HFFc6 (cell line): Measurements from ENCODE around the gene MARCHF3. TPM values are rescaled to one million over a fixed set of nuclear protein-coding genes. Genes with fewer than 3 reads are reported as not detected.

Source experiments
- DNase-seq: peaks from one replicate; pipeline ENCODE4 v3.0.0-alpha.2; 2018
- H3K27ac Mint-ChIP-seq: 2 replicates; pipeline ENCODE4 v1.8.0; 2020; ENCODE audit warnings: mild to moderate bottlenecking, mixed read lengths
- H3K27me3 Mint-ChIP-seq: 2 replicates; pipeline ENCODE4 v1.8.0; 2021; ENCODE audit warnings: mild to moderate bottlenecking, moderate library complexity, mixed read lengths; ENCODE audit not compliant: insufficient read depth
- H3K36me3 Mint-ChIP-seq: 2 replicates; pipeline ENCODE4 v1.8.0; 2021; ENCODE audit warnings: low read depth, mixed read lengths
- H3K4me1 Mint-ChIP-seq: 2 replicates; pipeline ENCODE4 v1.8.0; 2020; ENCODE audit warnings: low read depth, mixed read lengths
- H3K4me3 Mint-ChIP-seq: 2 replicates; pipeline ENCODE4 v1.8.0; 2020; ENCODE audit warnings: mild to moderate bottlenecking, moderate library complexity, mixed read lengths
- H3K9me3 Mint-ChIP-seq: 2 replicates; pipeline ENCODE4 v1.8.0; 2020; ENCODE audit warnings: mild to moderate bottlenecking, mixed read lengths
- CTCF ChIP-seq: fragments of 200-600 bp; sonication (generic); IDR thresholded peaks from 2 replicates; pipeline ENCODE4 v1.5.0; 2021; ENCODE audit warnings: antibody characterized with exemption, mild to moderate bottlenecking
- total RNA-seq, 6 experiments: library from RNA; stranded (reverse); fragmentation: NEBNext Ultra II Directional; extraction: Animal tissue kit (Norgen Biotek cat#: 25700); gene quantifications; 2 replicates in 1 of 6; 3 replicates in 5 of 6; pipeline ENCODE4 v1.2.3, GENCODE V29; 2021

MARCHF3 gene
- total RNA-seq, 6 experiments from 2014 or later = 12.3 to 17.8 (median 13.3) TPM

- H3K4me1 Mint-ChIP-seq = peaks cover 21% of the 10 kb centered on the region
Measured at GRCh38 chr5:127072861-127073846, 42.8 kb upstream of the MARCHF3 start, which contains the start of gene C5orf63. Gene C5orf63 (minus strand): TSS chr5:127073502. CDS start chr5:127058995, 14,507 bp downstream.

GRCh38 chr5:127070243-127070642, 39.9 kb upstream of the MARCHF3 start:
- no peak overlapping the region for H3K27ac Mint-ChIP-seq
- H3K4me3 Mint-ChIP-seq = no peak overlapping the region
- no peaks in the 10 kb centered on the region for H3K36me3 Mint-ChIP-seq
- H3K9me3 Mint-ChIP-seq = no peaks in the 10 kb centered on the region
- no peak for DNase-seq
- H3K4me1 Mint-ChIP-seq = peaks cover 5% of the 10 kb centered on the region; the same call in 1 of the 2 replicates
- no peaks in the 10 kb centered on the region for H3K27me3 Mint-ChIP-seq
- no peak for TF ChIP-seq CTCF

More at GRCh38 chr5:127072861-127073846, 42.8 kb upstream of the MARCHF3 start, which contains the start of gene C5orf63:
- Mint-ChIP-seq H3K27me3 (no peaks in the 10 kb centered on the region), H3K9me3 (no peaks in the 10 kb centered on the region), H3K36me3 (no peaks in the 10 kb centered on the region), H3K27ac (peak within 1 kb of the TSS; percentile 53; the same call in 1 of the 2 replicates), H3K4me3 (peak within 1 kb of the TSS; percentile 87)
- TF ChIP-seq CTCF = no peak
- no peak for DNase-seq

GRCh38 chr5:127068493-127069214, 38.3 kb upstream of the MARCHF3 start:
- Mint-ChIP-seq H3K27ac (no peak overlapping the region), H3K9me3 (no peaks in the 10 kb centered on the region)

DNA sequence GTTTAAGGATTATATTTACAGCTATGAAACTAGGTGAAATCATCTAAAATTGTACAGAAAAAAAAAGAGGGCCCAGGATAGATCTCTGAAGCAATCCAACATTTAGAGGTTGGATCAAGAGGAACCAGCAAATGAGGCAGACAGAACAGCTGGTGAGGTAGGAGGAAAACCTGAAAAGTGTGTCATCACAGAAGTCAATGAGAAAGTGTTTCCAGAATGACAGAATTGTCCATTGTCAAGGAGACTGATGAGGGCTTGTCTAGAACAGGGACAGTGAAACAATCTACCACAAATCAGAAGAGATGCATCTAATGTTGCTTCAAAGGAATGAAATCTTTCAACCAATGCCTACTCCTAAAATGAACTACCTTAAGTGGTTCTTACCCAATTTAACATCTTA, 36.4 kb upstream of the MARCHF3 start:
- TF ChIP-seq CTCF = no peak
- no peaks in the 10 kb centered on the region for H3K9me3 Mint-ChIP-seq
- DNase-seq = no peak
- H3K27ac Mint-ChIP-seq = no peak overlapping the region
- H3K4me1 Mint-ChIP-seq = peaks cover 5% of the 10 kb centered on the region; the same call in 1 of the 2 replicates
- H3K4me3 Mint-ChIP-seq = no peak overlapping the region
- no peaks in the 10 kb centered on the region for H3K27me3 Mint-ChIP-seq
- H3K36me3 Mint-ChIP-seq = no peaks in the 10 kb centered on the region

More at GRCh38 chr5:127068493-127069214, 38.3 kb upstream of the MARCHF3 start:
- TF ChIP-seq CTCF = no peak
- DNase-seq = no peak
- Mint-ChIP-seq H3K4me3 (no peak overlapping the region), H3K4me1 (peaks cover 5% of the 10 kb centered on the region; the same call in 1 of the 2 replicates), H3K36me3 (no peaks in the 10 kb centered on the region), H3K27me3 (no peaks in the 10 kb centered on the region)

- no peak overlapping the region for H3K4me3 Mint-ChIP-seq
- no peaks in the 10 kb centered on the region for H3K9me3 Mint-ChIP-seq
- peaks cover 10% of the 10 kb centered on the region; the same call in 1 of the 2 replicates for H3K4me1 Mint-ChIP-seq
- DNase-seq = no peak
- H3K27ac Mint-ChIP-seq = no peak overlapping the region
- TF ChIP-seq CTCF = no peak
- H3K36me3 Mint-ChIP-seq = no peaks in the 10 kb centered on the region
- H3K27me3 Mint-ChIP-seq = peaks cover 3% of the 10 kb centered on the region
Measured at GRCh38 chr5:127064253-127064840, 34.0 kb upstream of the MARCHF3 start.
